ENCODE results near the gene C1QTNF8.

- no peak for TF ChIP-seq RARB (CRISPR knock-in tag; IDR thresholded peaks at IDR 0.05)
- no peak for TF ChIP-seq MAX (IDR thresholded peaks at IDR 0.05)
- no peak for TF ChIP-seq CTCF (IDR thresholded peaks at IDR 0.05)
- TF ChIP-seq HMGXB4 (CRISPR knock-in tag; IDR thresholded peaks at IDR 0.05; ENCODE audit: borderline replicate concordance): no peak
- TF ChIP-seq POLR2A (IDR thresholded peaks at IDR 0.05; ENCODE audit: low read length): no peak
- TF ChIP-seq CHD4 (IDR thresholded peaks at IDR 0.05; ENCODE audit: borderline replicate concordance): no peak
- TF ChIP-seq MYC (IDR thresholded peaks at IDR 0.05; ENCODE audit: borderline replicate concordance, low read length): no peak
- no peak for TF ChIP-seq CBX8 (IDR thresholded peaks at IDR 0.05)
Measured at GRCh38 chr16:1051446-1051845, 44.6 kb downstream of the C1QTNF8 start.

All from A549 (cell line).